OCI-LY7 (cell line): Measurements from ENCODE around the gene DDB1.

ENCODE experiments used
- EZH2phosphoT487 ChIP-seq: fragments of 200-600 bp; sonication (generic); IDR thresholded peaks from 2 replicates; pipeline ENCODE4 v1.6.1; 2018; ENCODE audit warnings: low read depth, borderline replicate concordance, mild to moderate bottlenecking, mixed run types, antibody characterized with exemption, low read length, moderate library complexity, mixed read lengths
- TF ChIP-seq, protein P1 (sequence below): fragments of 200-600 bp; sonication (generic); conservative IDR thresholded peaks from 2 replicates; pipeline ENCODE4 v1.5.1; 2014; ENCODE audit warnings: mild to moderate bottlenecking, antibody characterized with exemption, low read length, moderate library complexity, mixed read lengths

DNA sequence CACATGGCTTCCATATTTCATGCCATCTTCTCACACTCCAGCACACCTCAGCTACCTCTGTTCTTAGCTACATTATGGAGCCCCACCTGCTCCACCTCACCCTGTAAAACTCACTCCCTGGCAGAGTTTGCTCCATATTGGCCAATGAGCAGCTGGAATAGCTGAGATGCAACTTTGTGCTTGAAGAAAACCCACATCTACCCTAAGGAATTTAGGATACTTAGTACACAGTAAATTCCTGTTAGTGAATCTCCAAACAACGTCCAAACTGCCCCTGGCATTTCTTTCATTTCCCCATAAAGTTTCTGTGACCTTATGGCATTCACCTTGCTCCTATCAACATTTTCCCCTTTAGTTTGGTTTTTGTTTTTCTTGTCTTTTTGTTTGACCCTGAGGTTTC, 35.6 kb downstream of the DDB1 start:
- TF ChIP-seq, protein P1, sequence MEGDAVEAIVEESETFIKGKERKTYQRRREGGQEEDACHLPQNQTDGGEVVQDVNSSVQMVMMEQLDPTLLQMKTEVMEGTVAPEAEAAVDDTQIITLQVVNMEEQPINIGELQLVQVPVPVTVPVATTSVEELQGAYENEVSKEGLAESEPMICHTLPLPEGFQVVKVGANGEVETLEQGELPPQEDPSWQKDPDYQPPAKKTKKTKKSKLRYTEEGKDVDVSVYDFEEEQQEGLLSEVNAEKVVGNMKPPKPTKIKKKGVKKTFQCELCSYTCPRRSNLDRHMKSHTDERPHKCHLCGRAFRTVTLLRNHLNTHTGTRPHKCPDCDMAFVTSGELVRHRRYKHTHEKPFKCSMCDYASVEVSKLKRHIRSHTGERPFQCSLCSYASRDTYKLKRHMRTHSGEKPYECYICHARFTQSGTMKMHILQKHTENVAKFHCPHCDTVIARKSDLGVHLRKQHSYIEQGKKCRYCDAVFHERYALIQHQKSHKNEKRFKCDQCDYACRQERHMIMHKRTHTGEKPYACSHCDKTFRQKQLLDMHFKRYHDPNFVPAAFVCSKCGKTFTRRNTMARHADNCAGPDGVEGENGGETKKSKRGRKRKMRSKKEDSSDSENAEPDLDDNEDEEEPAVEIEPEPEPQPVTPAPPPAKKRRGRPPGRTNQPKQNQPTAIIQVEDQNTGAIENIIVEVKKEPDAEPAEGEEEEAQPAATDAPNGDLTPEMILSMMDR, result no peak
- TF ChIP-seq EZH2phosphoT487, result no peak
